ENCODE measurements around the gene BTN1A1. TPM values are rescaled to one million over a fixed set of nuclear protein-coding genes. Genes with fewer than 3 reads are reported as not detected.

BTN1A1 gene
- total RNA-seq, 6 experiments from 2014 or later: not detected

DNA sequence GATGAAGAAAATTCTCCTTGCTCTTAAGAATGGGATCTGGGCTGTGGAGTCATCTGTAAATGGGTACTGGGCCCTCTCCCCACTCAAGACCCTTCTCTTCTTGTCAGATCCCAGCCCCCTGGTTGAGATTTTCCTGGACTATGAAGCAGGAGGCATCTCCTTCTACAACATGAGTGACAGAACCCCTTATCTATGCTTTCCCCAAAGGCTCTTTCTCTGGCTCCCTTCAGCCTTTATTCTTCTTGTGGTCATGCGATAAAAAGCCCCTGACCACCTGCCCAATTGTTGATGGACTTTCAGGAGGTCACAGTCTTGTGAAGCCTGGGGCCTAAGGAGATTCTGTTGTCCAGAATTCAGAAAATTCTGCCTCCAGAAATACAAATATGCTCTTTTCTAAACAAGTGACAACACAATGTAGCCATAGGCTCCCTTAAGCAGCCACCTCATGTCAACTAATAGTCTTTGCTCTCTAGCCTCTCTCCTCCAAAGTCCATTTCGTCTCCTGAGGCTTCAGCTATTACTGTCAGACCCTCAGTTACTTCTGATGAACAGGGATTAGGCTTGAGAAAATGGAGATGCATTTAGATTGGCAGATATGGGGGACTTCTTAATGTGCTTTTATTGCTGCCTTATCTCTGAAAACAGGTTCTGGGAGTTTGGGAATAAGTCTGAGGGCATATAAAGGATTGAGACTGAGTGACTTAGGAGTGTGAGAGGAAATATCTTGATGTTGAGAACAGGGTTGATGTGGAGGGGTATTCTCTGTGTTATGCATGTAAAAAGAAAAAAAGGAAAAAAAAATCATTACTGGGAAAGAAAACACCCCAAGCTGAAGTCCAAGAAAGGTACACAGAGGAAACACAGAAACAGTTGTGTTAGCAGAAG lies 21.8 kb upstream of the BTN1A1 start:
- Histone ChIP-seq H3K4me3 (no peak overlapping the region), H3K4me1 (peaks cover 0 to 10% (median 0%) of the 10 kb centered on the region in 4 donors), H3K36me3 (no peaks in the 10 kb centered on the region), H3K9me3 (no peaks in the 10 kb centered on the region), H3K27ac (peak overlapping the region in 1 of 3 donors; percentile 6), H3K27me3 (no peaks in the 10 kb centered on the region)
- no peak for DNase-seq
- WGBS (ENCODE audit: insufficient coverage, low coverage, low lambda C conversion rate, missing lambda C conversion rate): 90% methylated on average over 2 of the region's 2 CpGs
- ATAC-seq: no peak
- TF ChIP-seq POLR2A (IDR thresholded peaks at IDR 0.05): no peak
- TF ChIP-seq, protein P1, sequence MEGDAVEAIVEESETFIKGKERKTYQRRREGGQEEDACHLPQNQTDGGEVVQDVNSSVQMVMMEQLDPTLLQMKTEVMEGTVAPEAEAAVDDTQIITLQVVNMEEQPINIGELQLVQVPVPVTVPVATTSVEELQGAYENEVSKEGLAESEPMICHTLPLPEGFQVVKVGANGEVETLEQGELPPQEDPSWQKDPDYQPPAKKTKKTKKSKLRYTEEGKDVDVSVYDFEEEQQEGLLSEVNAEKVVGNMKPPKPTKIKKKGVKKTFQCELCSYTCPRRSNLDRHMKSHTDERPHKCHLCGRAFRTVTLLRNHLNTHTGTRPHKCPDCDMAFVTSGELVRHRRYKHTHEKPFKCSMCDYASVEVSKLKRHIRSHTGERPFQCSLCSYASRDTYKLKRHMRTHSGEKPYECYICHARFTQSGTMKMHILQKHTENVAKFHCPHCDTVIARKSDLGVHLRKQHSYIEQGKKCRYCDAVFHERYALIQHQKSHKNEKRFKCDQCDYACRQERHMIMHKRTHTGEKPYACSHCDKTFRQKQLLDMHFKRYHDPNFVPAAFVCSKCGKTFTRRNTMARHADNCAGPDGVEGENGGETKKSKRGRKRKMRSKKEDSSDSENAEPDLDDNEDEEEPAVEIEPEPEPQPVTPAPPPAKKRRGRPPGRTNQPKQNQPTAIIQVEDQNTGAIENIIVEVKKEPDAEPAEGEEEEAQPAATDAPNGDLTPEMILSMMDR (IDR thresholded peaks at IDR 0.05): no peak
- intact Hi-C loops (cut with DNase I): no loop called here

DNA sequence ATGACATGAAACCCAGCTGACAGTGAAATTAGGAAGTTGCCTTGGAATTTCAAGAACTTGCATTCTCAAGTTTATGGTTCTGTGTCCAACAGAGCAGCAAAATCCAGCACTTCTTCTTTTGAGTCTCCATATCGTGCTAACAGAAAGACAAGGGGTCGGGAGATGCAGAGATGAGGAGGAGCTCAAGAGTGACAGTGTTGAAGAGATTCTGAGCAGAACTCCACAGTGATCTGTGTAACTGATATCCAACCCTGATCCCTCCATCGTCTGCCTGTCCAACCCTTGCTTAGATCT lies 21.2 kb upstream of the BTN1A1 start:
- Histone ChIP-seq H3K4me1 (peaks cover 0 to 10% (median 0%) of the 10 kb centered on the region in 4 donors), H3K4me3 (no peak overlapping the region), H3K36me3 (no peaks in the 10 kb centered on the region), H3K9me3 (no peaks in the 10 kb centered on the region), H3K27ac (no peak overlapping the region), H3K27me3 (no peaks in the 10 kb centered on the region)
- whole genome bisulfite sequencing (ENCODE audit: insufficient coverage, low coverage, low lambda C conversion rate, missing lambda C conversion rate): 31% methylated on average over 2 of the region's 3 CpGs
- ATAC-seq: peak in 1 of 4 donors; percentile 6
- no peak for DNase-seq
- TF ChIP-seq POLR2A (IDR thresholded peaks at IDR 0.05): no peak
- TF ChIP-seq, protein P1 (IDR thresholded peaks at IDR 0.05): no peak
- intact Hi-C loops (cut with DNase I): no loop called here

DNA sequence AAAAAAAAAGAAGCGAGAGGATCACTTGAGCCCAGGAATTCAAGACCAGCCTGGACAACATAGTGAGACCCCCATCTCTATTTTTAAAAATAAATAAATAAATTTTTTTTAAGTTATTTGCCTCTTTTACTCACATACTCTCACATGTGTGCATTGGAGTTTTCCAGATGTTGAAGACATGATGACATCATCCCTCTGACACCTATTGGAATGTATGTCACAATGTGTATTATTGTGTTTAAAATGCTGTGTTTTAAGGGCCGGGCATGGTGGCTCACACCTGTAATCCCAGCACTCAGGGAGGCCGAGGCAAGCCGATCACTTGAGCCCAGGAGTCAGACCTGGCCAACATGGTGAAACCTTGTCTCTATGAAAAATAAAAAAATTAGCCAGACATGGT lies 17.8 kb upstream of the BTN1A1 start:
- H3K4me1 ChIP-seq: no peaks in the 10 kb centered on the region

DNA sequence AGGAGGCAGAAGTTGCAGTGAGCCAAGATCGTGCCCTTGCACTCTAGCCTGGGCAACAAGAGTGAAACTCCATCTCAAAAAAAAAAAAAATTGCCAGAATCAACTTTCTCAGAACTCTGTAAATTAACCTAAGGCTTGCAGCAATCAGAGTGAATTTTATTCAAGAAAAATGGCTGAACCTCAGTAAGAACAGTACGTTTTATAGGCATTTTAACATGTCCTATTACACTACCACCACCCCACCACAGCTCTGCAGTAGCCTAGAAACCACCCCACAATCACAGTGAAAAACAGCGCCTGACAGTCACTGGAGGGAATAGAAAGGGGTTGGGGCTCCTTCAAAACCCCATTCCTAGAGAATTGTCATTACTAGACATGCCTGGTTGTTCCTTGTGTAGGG lies 16.4 kb upstream of the BTN1A1 start:
- H3K9me3 ChIP-seq: peaks cover 0 to 2% (median 0%) of the 10 kb centered on the region in 4 donors
- TF ChIP-seq POLR2A (IDR thresholded peaks at IDR 0.05): no peak
- TF ChIP-seq, protein P1 (IDR thresholded peaks at IDR 0.05): no peak
- 81% methylated on average over 3 of the region's 3 CpGs for WGBS (ENCODE audit: insufficient coverage, low coverage, low lambda C conversion rate, missing lambda C conversion rate)
- ATAC-seq (no peak), DNase-seq (no peak)
- H3K4me1 ChIP-seq: no peaks in the 10 kb centered on the region
- H3K4me3 ChIP-seq: no peak overlapping the region
- intact Hi-C loops (cut with DNase I): no loop called here
- no peak overlapping the region for H3K27ac ChIP-seq
- no peaks in the 10 kb centered on the region for H3K36me3 ChIP-seq
- H3K27me3 ChIP-seq: no peaks in the 10 kb centered on the region

More for the DNA sequence above, 17.8 kb upstream of the BTN1A1 start:
- H3K9me3 ChIP-seq: no peaks in the 10 kb centered on the region
- 79% methylated on average over 4 of the region's 4 CpGs for WGBS (ENCODE audit: insufficient coverage, low coverage, low lambda C conversion rate, missing lambda C conversion rate)
- DNase-seq (no peak), ATAC-seq (no peak)
- H3K36me3 ChIP-seq: no peaks in the 10 kb centered on the region
- TF ChIP-seq POLR2A (IDR thresholded peaks at IDR 0.05): no peak
- TF ChIP-seq, protein P1 (IDR thresholded peaks at IDR 0.05): no peak
- intact Hi-C loops (cut with DNase I): no loop called here
- no peak overlapping the region for H3K27ac ChIP-seq
- H3K27me3 ChIP-seq: no peaks in the 10 kb centered on the region
- no peak overlapping the region for H3K4me3 ChIP-seq

Data from right lobe of liver (tissue), 6 donors.